ENCODE results near the gene ZNF350. TPM values are rescaled to one million over a fixed set of nuclear protein-coding genes. Genes with fewer than 3 reads are reported as not detected.

The ZNF350 gene
- total and polyA plus RNA-seq, 2 of the 13 experiments (the other 11 are each of a cell fraction or from before 2014, with no cell fraction given): 3.7 to 6.9 TPM

DNA sequence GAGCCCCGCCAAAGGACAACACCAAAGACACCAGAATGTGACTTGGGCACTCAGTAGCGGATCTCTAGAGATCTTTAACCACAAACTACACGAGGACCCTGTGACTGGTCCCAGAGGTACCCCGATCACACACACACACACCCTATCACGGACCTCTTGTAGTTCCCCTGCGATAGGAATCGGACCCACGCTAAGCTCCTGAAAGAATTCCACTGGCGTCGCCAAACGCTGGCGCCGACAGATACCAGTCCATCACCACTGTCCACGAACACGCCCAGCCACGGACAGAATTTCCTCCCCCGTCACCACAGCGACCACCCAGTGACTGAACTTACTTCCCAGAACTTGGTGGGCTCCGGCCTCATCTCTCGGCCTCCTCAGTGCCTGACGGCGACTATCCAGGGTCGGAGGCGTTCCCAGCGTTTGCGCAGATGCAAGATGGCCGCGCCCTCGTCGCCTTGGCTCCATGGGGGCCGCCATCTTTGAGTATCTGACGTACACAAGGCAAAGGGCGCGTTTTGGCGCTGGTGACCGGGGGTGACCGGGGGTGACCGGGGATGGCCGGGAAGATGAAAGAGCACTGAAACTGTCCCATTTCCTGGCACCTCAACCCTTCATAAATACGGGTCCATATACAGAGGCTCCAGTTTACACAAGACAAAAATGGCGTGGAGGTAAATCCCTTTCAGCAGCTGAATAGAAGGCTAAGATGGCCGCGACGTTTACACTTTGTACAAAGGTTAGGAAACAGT is 21.3 kb upstream of the ZNF350 start, which contains the start of gene ZNF615 (continued):
- TF ChIP-seq ERF (CRISPR knock-in tag; IDR thresholded peaks at IDR 0.05) (0 out of 2 replicates have a peak, but pooled peaks have one; percentile 23), KDM4B (CRISPR knock-in tag; IDR thresholded peaks at IDR 0.05) (0 out of 2 replicates have a peak, but pooled peaks have one; percentile 27), CHCHD3 (CRISPR knock-in tag; IDR thresholded peaks at IDR 0.05) (no peak), SOX13 (IDR thresholded peaks at IDR 0.05) (no peak), SOX13 (CRISPR knock-in tag; conservative IDR thresholded peaks at IDR 0.05 in 1 of 2, IDR thresholded peaks at IDR 0.05 in 1 of 2) (peak; percentile 36 to 66; a peak in 2 of 4 replicates), TBP (CRISPR knock-in tag; IDR thresholded peaks at IDR 0.05) (no peak), MTF1 (CRISPR knock-in tag; IDR thresholded peaks at IDR 0.05) (no peak), ZIK1 (CRISPR knock-in tag; IDR thresholded peaks at IDR 0.05; ENCODE audit: borderline replicate concordance, low read depth) (no peak)
- TF ChIP-seq, protein P1, sequence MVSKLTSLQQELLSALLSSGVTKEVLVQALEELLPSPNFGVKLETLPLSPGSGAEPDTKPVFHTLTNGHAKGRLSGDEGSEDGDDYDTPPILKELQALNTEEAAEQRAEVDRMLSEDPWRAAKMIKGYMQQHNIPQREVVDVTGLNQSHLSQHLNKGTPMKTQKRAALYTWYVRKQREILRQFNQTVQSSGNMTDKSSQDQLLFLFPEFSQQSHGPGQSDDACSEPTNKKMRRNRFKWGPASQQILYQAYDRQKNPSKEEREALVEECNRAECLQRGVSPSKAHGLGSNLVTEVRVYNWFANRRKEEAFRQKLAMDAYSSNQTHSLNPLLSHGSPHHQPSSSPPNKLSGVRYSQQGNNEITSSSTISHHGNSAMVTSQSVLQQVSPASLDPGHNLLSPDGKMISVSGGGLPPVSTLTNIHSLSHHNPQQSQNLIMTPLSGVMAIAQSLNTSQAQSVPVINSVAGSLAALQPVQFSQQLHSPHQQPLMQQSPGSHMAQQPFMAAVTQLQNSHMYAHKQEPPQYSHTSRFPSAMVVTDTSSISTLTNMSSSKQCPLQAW (CRISPR knock-in tag; IDR thresholded peaks at IDR 0.05): peak; percentile 90; the same call in 1 of the 2 replicates
- TF ChIP-seq, protein P2, sequence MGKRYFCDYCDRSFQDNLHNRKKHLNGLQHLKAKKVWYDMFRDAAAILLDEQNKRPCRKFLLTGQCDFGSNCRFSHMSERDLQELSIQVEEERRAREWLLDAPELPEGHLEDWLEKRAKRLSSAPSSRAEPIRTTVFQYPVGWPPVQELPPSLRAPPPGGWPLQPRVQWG (CRISPR knock-in tag; IDR thresholded peaks at IDR 0.05; ENCODE audit: borderline replicate concordance, low read depth): no peak
- TF ChIP-seq, protein P3, sequence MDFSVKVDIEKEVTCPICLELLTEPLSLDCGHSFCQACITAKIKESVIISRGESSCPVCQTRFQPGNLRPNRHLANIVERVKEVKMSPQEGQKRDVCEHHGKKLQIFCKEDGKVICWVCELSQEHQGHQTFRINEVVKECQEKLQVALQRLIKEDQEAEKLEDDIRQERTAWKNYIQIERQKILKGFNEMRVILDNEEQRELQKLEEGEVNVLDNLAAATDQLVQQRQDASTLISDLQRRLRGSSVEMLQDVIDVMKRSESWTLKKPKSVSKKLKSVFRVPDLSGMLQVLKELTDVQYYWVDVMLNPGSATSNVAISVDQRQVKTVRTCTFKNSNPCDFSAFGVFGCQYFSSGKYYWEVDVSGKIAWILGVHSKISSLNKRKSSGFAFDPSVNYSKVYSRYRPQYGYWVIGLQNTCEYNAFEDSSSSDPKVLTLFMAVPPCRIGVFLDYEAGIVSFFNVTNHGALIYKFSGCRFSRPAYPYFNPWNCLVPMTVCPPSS (IDR thresholded peaks at IDR 0.05): no peak
- TF ChIP-seq, protein P4, sequence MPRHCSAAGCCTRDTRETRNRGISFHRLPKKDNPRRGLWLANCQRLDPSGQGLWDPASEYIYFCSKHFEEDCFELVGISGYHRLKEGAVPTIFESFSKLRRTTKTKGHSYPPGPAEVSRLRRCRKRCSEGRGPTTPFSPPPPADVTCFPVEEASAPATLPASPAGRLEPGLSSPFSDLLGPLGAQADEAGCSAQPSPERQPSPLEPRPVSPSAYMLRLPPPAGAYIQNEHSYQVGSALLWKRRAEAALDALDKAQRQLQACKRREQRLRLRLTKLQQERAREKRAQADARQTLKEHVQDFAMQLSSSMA (CRISPR knock-in tag; IDR thresholded peaks at IDR 0.05): no peak
- TF ChIP-seq, protein P5, sequence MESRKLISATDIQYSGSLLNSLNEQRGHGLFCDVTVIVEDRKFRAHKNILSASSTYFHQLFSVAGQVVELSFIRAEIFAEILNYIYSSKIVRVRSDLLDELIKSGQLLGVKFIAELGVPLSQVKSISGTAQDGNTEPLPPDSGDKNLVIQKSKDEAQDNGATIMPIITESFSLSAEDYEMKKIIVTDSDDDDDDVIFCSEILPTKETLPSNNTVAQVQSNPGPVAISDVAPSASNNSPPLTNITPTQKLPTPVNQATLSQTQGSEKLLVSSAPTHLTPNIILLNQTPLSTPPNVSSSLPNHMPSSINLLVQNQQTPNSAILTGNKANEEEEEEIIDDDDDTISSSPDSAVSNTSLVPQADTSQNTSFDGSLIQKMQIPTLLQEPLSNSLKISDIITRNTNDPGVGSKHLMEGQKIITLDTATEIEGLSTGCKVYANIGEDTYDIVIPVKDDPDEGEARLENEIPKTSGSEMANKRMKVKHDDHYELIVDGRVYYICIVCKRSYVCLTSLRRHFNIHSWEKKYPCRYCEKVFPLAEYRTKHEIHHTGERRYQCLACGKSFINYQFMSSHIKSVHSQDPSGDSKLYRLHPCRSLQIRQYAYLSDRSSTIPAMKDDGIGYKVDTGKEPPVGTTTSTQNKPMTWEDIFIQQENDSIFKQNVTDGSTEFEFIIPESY (CRISPR knock-in tag; IDR thresholded peaks at IDR 0.05): no peak
- TF ChIP-seq, protein P6, sequence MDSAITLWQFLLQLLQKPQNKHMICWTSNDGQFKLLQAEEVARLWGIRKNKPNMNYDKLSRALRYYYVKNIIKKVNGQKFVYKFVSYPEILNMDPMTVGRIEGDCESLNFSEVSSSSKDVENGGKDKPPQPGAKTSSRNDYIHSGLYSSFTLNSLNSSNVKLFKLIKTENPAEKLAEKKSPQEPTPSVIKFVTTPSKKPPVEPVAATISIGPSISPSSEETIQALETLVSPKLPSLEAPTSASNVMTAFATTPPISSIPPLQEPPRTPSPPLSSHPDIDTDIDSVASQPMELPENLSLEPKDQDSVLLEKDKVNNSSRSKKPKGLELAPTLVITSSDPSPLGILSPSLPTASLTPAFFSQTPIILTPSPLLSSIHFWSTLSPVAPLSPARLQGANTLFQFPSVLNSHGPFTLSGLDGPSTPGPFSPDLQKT (CRISPR knock-in tag; IDR thresholded peaks at IDR 0.05; ENCODE audit: borderline replicate concordance): no peak
- TF ChIP-seq, protein P7, sequence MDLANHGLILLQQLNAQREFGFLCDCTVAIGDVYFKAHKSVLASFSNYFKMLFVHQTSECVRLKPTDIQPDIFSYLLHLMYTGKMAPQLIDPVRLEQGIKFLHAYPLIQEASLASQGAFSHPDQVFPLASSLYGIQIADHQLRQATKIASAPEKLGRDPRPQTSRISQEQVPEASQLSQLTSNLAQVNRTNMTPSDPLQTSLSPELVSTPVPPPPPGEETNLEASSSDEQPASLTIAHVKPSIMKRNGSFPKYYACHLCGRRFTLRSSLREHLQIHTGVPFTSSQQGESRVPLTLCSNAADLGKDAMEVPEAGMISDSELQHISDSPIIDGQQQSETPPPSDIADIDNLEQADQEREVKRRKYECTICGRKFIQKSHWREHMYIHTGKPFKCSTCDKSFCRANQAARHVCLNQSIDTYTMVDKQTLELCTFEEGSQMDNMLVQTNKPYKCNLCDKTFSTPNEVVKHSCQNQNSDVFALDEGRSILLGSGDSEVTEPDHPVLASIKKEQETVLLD (CRISPR knock-in tag; IDR thresholded peaks at IDR 0.05; ENCODE audit: low read depth): no peak
- TF ChIP-seq, protein P8, sequence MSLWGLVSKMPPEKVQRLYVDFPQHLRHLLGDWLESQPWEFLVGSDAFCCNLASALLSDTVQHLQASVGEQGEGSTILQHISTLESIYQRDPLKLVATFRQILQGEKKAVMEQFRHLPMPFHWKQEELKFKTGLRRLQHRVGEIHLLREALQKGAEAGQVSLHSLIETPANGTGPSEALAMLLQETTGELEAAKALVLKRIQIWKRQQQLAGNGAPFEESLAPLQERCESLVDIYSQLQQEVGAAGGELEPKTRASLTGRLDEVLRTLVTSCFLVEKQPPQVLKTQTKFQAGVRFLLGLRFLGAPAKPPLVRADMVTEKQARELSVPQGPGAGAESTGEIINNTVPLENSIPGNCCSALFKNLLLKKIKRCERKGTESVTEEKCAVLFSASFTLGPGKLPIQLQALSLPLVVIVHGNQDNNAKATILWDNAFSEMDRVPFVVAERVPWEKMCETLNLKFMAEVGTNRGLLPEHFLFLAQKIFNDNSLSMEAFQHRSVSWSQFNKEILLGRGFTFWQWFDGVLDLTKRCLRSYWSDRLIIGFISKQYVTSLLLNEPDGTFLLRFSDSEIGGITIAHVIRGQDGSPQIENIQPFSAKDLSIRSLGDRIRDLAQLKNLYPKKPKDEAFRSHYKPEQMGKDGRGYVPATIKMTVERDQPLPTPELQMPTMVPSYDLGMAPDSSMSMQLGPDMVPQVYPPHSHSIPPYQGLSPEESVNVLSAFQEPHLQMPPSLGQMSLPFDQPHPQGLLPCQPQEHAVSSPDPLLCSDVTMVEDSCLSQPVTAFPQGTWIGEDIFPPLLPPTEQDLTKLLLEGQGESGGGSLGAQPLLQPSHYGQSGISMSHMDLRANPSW (CRISPR knock-in tag; IDR thresholded peaks at IDR 0.05; ENCODE audit: borderline replicate concordance): no peak; the same call in 1 of the 2 replicates

Data from HepG2 (cell line).